Psoas muscle (tissue), 8 donors: ENCODE results near the gene HMBS. TPM values are rescaled to one million over a fixed set of nuclear protein-coding genes. Genes with fewer than 3 reads are reported as not detected.

Experiments used
- ATAC-seq, 4 donors: fragments of 200-7000 bp; cut with Tn5 transposase; one replicate each; pipeline ENCODE4 v1.9.1; 2020; ENCODE audit warnings: moderate library complexity in 3 of 4, mild to moderate bottlenecking in 2 of 4
- DNase-seq, 2 donors: peaks; one replicate each; pipeline ENCODE4 v3.0.0-alpha.2; 2020
- H3K27ac ChIP-seq: fragments of 200-600 bp; one replicate; pipeline ENCODE4 v1.8.0; 2022
- H3K27me3 ChIP-seq, 3 donors: fragments of 200-600 bp in 1 of 3; one replicate each; pipeline versions ENCODE4 v1.6.1 to v1.8.0; 2013 to 2022; ENCODE audit warnings: low read length in 2 of 3, mild to moderate bottlenecking in 2 of 3, moderate library complexity in 1 of 3; ENCODE audit not compliant: insufficient read depth in 3 of 3
- H3K36me3 ChIP-seq, 2 donors: fragments of 200-600 bp in 1 of 2; one replicate each; pipeline versions ENCODE4 v1.6.1 to v1.8.0; 2013 to 2022; ENCODE audit warnings: low read depth in 1 of 2, mild to moderate bottlenecking in 1 of 2, moderate library complexity in 1 of 2; ENCODE audit not compliant: insufficient read depth in 1 of 2
- H3K4me1 ChIP-seq: fragments of 200-600 bp; one replicate; pipeline ENCODE4 v1.8.0; 2022
- H3K4me3 ChIP-seq: fragments of 200-600 bp; one replicate; pipeline ENCODE4 v1.8.0; 2022; ENCODE audit warnings: mild to moderate bottlenecking
- H3K9me3 ChIP-seq: fragments of 200-600 bp; one replicate; pipeline ENCODE4 v1.8.0; 2022
- CTCF ChIP-seq: fragments of 200-600 bp; IDR thresholded peaks from one replicate; pipeline ENCODE4 v1.8.0; 2022; ENCODE audit warnings: antibody characterized with exemption
- WGBS, 3 donors: extraction: QIAGEN DNeasy Blood & Tissue Kit; methylation state at CpG; one replicate each; pipeline versions ENCODE4 v1.1.6 to v1.1.7; 2013; 5-methylcytosine and 5-hydroxymethylcytosine counted together
- intact Hi-C, 2 donors: fragments of 100-400 bp; cut with DNase I; formaldehyde crosslinking; loops; one replicate each; pipeline versions ENCODE4 v1.11.0 to v1.14.2; 2022
- polyA plus RNA-seq, 3 donors: library from polyadenylated mRNA; stranded (reverse); fragments of 200-250 nt; gene quantifications; one replicate each; pipeline ENCODE4 v1.2.3, GENCODE V29; 2013
- total RNA-seq, 4 donors: library from RNA; stranded (reverse); fragmentation: NEBNext Ultra II Directional in 2 of 4; extraction: Animal tissue kit (Norgen Biotek cat#: 25700) in 2 of 4; gene quantifications; one replicate each; pipeline versions ENCODE4 v1.2.1 to v1.2.4, GENCODE V29; 2021 to 2023
- donor health status: healthy with polysubstance abuse.
- donor health status: DM: no; HTN: no; CAD: no; lungs with moderate emphysema.
- donor health status: Bipolar disorder and iron deficiency.
- donor health status: healthy.
- donor health status: DM: yes; HTN: yes; CAD: no.
- donor health status: DM: no; HTN: no; CAD: no.
- donor health status: DM: no; HTN: no; CAD: no.
- donor health status: DM: yes; HTN: yes; CAD: no.

HMBS gene
- total and polyA plus RNA-seq, 7 donors, result 18.1 to 45.3 (median 33.3) TPM

- Histone ChIP-seq H3K4me3 (no peak overlapping the region), H3K27me3 (no peaks in the 10 kb centered on the region), H3K4me1 (peaks cover 19% of the 10 kb centered on the region), H3K27ac (no peak overlapping the region), H3K36me3 (peaks cover 2 to 52% of the 10 kb centered on the region in 2 donors), H3K9me3 (no peaks in the 10 kb centered on the region)
- intact Hi-C loops, result no loop called here
- ATAC-seq, result no peak
- no peak for DNase-seq
- 77 to 80% (median 80%) methylated on average over 10 of the region's 10 CpGs for WGBS, 3 donors
- no peak for TF ChIP-seq CTCF
These were observed 25.8 kb downstream of the HMBS start for GRCh38 chr11:119110439-119110838.

- no peak overlapping the region for H3K27ac ChIP-seq
- intact Hi-C loops, result no loop called here
These were observed 26.8 kb downstream of the HMBS start for GRCh38 chr11:119111361-119111925.

GRCh38 chr11:119112314-119113020, 27.8 kb downstream of the HMBS start:
- no peak for ATAC-seq
- no peaks in the 10 kb centered on the region for H3K9me3 ChIP-seq
- H3K4me3 ChIP-seq, result no peak overlapping the region
- no peak overlapping the region for H3K27ac ChIP-seq
- H3K4me1 ChIP-seq, result peaks cover 10% of the 10 kb centered on the region
- WGBS, 3 donors, result 79 to 89% (median 81%) methylated on average over 12 of the region's 12 CpGs
- peaks cover 2 to 71% of the 10 kb centered on the region in 2 donors for H3K36me3 ChIP-seq
- no peak for TF ChIP-seq CTCF
- DNase-seq, result no peak
- H3K27me3 ChIP-seq, result no peaks in the 10 kb centered on the region
- intact Hi-C loops, result no loop called here

More at GRCh38 chr11:119111361-119111925, 26.8 kb downstream of the HMBS start:
- no peaks in the 10 kb centered on the region for H3K9me3 ChIP-seq
- H3K36me3 ChIP-seq, result peaks cover 2 to 62% of the 10 kb centered on the region in 2 donors
- peaks cover 15% of the 10 kb centered on the region for H3K4me1 ChIP-seq
- DNase-seq, result no peak
- ATAC-seq, result no peak
- no peak overlapping the region for H3K4me3 ChIP-seq
- 85 to 91% (median 90%) methylated on average over 11 of the region's 11 CpGs for WGBS, 3 donors
- H3K27me3 ChIP-seq, result no peaks in the 10 kb centered on the region
- no peak for TF ChIP-seq CTCF

GRCh38 chr11:119113716-119114115, 29.0 kb downstream of the HMBS start:
- 92 to 97% (median 92%) methylated on average over 9 of the region's 9 CpGs for WGBS, 3 donors
- Histone ChIP-seq H3K27ac (no peak overlapping the region), H3K27me3 (no peaks in the 10 kb centered on the region), H3K36me3 (peaks cover 2 to 75% of the 10 kb centered on the region in 2 donors), H3K4me3 (no peak overlapping the region), H3K9me3 (no peaks in the 10 kb centered on the region), H3K4me1 (peaks cover 4% of the 10 kb centered on the region)
- intact Hi-C loops, result no loop called here
- DNase-seq (no peak), ATAC-seq (no peak)
- TF ChIP-seq CTCF, result no peak
